ENCODE results near the gene ERN1. TPM values are rescaled to one million over a fixed set of nuclear protein-coding genes. Genes with fewer than 3 reads are reported as not detected.

ERN1 gene
- total and polyA plus RNA-seq, 2 donors (not counting 3 experiments of a cell fraction or from before 2014, with no cell fraction given), result 9.1 to 21.5 TPM

DNA sequence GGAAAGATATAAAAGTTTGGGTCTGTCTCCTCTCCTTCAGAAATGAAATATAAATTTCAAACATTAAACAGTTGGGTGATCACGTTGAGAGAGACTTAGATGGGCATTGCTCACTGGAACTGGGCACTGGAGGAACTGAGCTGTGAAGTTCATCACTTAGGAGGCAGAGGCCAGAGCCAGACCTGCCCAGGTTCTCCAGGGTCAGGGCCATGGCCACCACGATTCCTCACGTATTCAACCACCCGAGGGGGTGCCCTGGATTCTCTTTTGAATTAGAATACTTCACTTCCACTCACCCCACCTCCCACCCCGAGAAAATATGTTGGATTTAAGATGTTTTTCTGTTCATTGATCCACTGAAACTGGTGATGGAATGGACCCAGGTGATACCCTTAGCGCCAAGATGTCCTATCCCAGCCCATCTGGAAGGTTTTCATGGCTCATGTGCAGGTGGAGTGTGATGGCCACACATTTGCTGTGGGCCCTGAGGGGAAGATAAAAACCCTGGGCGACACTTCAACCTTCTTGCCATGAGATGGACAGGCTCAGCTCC lies 125.7 kb downstream of the ERN1 start:
- no TSS peak for BruUV-seq (replicated peaks)
- H3K27me3 ChIP-seq (ENCODE audit: control insufficient read depth in 2 of 2, insufficient read depth in 2 of 2, low read length in 2 of 2), result no peaks in the 10 kb centered on the region
- peak overlapping the region; percentile 91 for H3K4me2 ChIP-seq (ENCODE audit: insufficient read depth, low read length)
- H3K4me1 ChIP-seq (ENCODE audit: control insufficient read depth, extremely low read depth, insufficient read depth, low read length), result peaks cover 70% of the 10 kb centered on the region
- no peaks in the 10 kb centered on the region for H3K9me3 ChIP-seq (replicated peaks; ENCODE audit: control insufficient read depth, insufficient read depth, low read length)
- ChIA-PET POLR2A (interaction anchor here (3.1 kb wide), 1 partner anchor 13 kb away, joined by 32 read pairs; no protein-coding TSS in a partner anchor), CTCF (interaction anchor here (0.7 to 6.8 kb wide), 4 partner anchors 15 to 129 kb away, joined by 4 to 140 read pairs (median 54); partner anchors contain the start of gene ICAM2)
- H4K20me1 ChIP-seq (replicated peaks; ENCODE audit: control insufficient read depth, extremely low read depth, insufficient read depth, low read length), result no peaks in the 10 kb centered on the region
- no peak for TF ChIP-seq FOS (IDR thresholded peaks at IDR 0.05; ENCODE audit: borderline replicate concordance, insufficient read depth, low read length)
- no peak for TF ChIP-seq EZH2 (IDR thresholded peaks at IDR 0.05; ENCODE audit: borderline replicate concordance, low read depth, low read length, severe bottlenecking)
- TF ChIP-seq MAX (IDR thresholded peaks at IDR 0.05; ENCODE audit: insufficient read depth, insufficient read length), result no peak
- no peak for TF ChIP-seq GATA2 (IDR thresholded peaks at IDR 0.05; ENCODE audit: insufficient read depth, insufficient read length, low read depth, low read length)
- TF ChIP-seq POLR2A (IDR thresholded peaks at IDR 0.05; ENCODE audit: low read depth, low read length), result peak; percentile 29
- no peak for TF ChIP-seq MYC (IDR thresholded peaks at IDR 0.05; ENCODE audit: low read depth, low read length)
- TF ChIP-seq POLR2AphosphoS5 (IDR thresholded peaks at IDR 0.05; ENCODE audit: insufficient read depth, low read depth, low read length), result no peak
- intact Hi-C loops (cut with micrococcal nuclease) (no loop called here), dilution Hi-C loops (cut with MboI; ENCODE audit: extremely low pct_ligation_motif_present, low sequenced_read_pairs) (no loop called here)
- no peak overlapping the region for H3K9ac ChIP-seq (replicated peaks; ENCODE audit: extremely low read depth, insufficient read depth, low read length)
- DNase-seq (ENCODE audit: low read depth, low spot score) (no peak), FAIRE-seq (no peak)
- no peak overlapping the region for H2AFZ ChIP-seq (ENCODE audit: low read depth, low read length)
- H3K4me3 ChIP-seq (replicated peaks in 1 of 3; ENCODE audit: insufficient read depth in 1 of 3, low read depth in 1 of 3, low read length in 3 of 3), result peak overlapping the region in 2 of 3 experiments; percentile 66 to 87
- peak overlapping the region; percentile 91 for H3K27ac ChIP-seq (ENCODE audit: insufficient read depth, low read depth, low read length)
- H3K36me3 ChIP-seq (ENCODE audit: control insufficient read depth in 2 of 2, extremely low read depth in 1 of 2, insufficient read depth in 2 of 2, low read length in 2 of 2), result peaks cover 26 to 29% of the 10 kb centered on the region in 2 experiments
- no peaks in the 10 kb centered on the region for H3K9me1 ChIP-seq (replicated peaks; ENCODE audit: control insufficient read depth, extremely low read depth, insufficient read depth, low read length)
- peaks cover 51% of the 10 kb centered on the region for H3K79me2 ChIP-seq (ENCODE audit: control insufficient read depth, insufficient read depth, low read length)
